Measurements from ENCODE around the gene PIN1. TPM values are rescaled to one million over a fixed set of nuclear protein-coding genes. Genes with fewer than 3 reads are reported as not detected.

Gene PIN1
- total RNA-seq, 2 donors from 2014 or later = 111 to 125 TPM

GRCh38 chr19:9848762-9849161 lies 13.6 kb downstream of the PIN1 start:
- Histone ChIP-seq H3K9me3 (no peaks in the 10 kb centered on the region), H3K4me1 (peaks cover 0 to 9% of the 10 kb centered on the region in 2 donors), H3K27me3 (no peaks in the 10 kb centered on the region), H3K27ac (no peak overlapping the region), H3K4me3 (no peak overlapping the region), H3K36me3 (peaks cover 25% of the 10 kb centered on the region)
- no peak for TF ChIP-seq CTCF (IDR thresholded peaks at IDR 0.05)
- DNase-seq (ENCODE audit: low spot score) = no peak

- no peak overlapping the region for H3K4me3 ChIP-seq
- no peak for DNase-seq (ENCODE audit: low spot score)
- H3K36me3 ChIP-seq = peaks cover 14% of the 10 kb centered on the region
- no peaks in the 10 kb centered on the region for H3K9me3 ChIP-seq
- no peak overlapping the region for H3K27ac ChIP-seq
- peaks cover 0 to 9% of the 10 kb centered on the region in 2 donors for H3K4me1 ChIP-seq
- H3K27me3 ChIP-seq = no peaks in the 10 kb centered on the region
- TF ChIP-seq CTCF (IDR thresholded peaks at IDR 0.05) = no peak
Observed at GRCh38 chr19:9849791-9850190, 14.7 kb downstream of the PIN1 start.

DNA sequence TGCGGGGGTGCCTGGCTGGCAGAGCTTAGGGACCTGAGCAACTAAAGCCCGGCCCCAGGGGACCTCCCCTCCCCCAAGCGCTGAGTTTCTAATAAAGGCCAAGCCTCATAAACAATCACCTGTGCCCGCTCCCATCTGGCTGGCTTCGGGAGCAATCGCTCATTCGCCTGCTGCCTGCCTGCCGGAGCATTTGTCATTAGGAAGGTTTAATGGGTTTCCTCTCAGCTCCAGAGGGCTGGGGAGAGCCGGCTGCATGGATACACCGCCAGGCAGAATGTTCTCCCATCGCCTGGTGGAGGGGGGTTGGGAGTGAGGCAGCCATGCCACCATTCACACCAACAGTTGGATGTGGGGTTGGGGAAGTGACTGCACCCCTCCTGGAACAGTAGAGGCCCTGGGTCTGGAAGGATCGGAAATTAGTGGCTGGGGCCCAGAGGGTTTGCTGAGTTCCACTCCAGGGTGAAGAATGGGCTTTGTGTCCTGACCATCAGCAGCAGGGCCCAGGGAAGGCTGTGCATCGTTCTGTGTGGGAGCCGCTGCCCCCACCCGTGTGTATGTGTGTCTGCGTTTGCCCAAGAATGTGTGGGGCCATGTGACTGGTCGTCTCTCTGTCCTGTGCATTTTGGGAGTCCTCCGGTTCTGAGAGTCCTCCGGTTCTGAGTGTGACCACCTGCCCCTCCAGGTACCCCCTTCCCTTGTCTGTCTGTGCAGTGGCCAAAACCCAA lies 15.3 kb downstream of the PIN1 start:
- no peak overlapping the region for H3K4me3 ChIP-seq
- H3K9me3 ChIP-seq = no peaks in the 10 kb centered on the region
- peaks cover 12% of the 10 kb centered on the region for H3K36me3 ChIP-seq
- no peaks in the 10 kb centered on the region for H3K27me3 ChIP-seq
- TF ChIP-seq CTCF (IDR thresholded peaks at IDR 0.05) = no peak
- H3K4me1 ChIP-seq = peaks cover 0 to 9% of the 10 kb centered on the region in 2 donors
- DNase-seq (ENCODE audit: low spot score) = no peak
- H3K27ac ChIP-seq = no peak overlapping the region

DNA sequence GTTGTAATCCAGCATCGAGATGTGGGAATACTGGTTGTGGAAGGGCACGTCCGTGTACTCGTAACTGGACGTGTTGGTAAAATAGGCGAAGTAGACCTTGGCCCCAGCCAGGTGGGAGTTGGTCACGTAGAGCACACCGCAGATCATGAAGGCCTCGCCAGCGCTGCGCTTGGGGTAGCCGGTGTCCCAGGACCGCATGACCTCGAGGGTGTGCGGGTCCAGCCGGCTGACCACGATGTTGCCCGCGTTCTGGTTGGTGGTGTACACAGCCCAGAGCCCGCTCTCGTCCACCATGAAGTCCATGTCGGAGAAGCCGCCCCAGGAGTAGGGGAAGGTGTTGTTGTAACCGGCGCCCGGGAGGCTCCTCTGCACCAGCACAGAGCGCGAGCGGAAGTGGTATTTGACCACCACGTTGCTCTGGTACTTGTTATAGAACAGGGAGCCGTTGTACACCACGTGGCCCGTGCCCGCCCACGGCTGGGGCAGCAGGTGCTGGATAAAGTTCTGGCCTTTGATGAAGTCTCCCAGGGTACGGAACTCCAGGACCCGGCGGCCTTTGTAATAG lies 19.2 kb downstream of the PIN1 start:
- no peak for TF ChIP-seq CTCF (IDR thresholded peaks at IDR 0.05)
- DNase-seq (ENCODE audit: low spot score) = no peak
- Histone ChIP-seq H3K27me3 (no peaks in the 10 kb centered on the region), H3K9me3 (no peaks in the 10 kb centered on the region), H3K36me3 (no peaks in the 10 kb centered on the region), H3K4me1 (no peaks in the 10 kb centered on the region), H3K4me3 (no peak overlapping the region), H3K27ac (no peak overlapping the region)

GRCh38 chr19:9856609-9857008 lies 21.5 kb downstream of the PIN1 start:
- Histone ChIP-seq H3K27ac (no peak overlapping the region), H3K27me3 (no peaks in the 10 kb centered on the region), H3K36me3 (no peaks in the 10 kb centered on the region), H3K9me3 (no peaks in the 10 kb centered on the region), H3K4me3 (no peak overlapping the region), H3K4me1 (no peaks in the 10 kb centered on the region)
- no peak for DNase-seq (ENCODE audit: low spot score)
- TF ChIP-seq CTCF (IDR thresholded peaks at IDR 0.05) = no peak

All from right atrium auricular region (tissue), 2 donors.